Epithelial cell of prostate (primary cell): ENCODE measurements around the gene MGAT1.
"Not testable (repeated sequence)": the region's sequence is repeated elsewhere in the genome, so short reads cannot be mapped to it uniquely, and the experiment has no call there.

Source experiments
- DNase-seq: peaks from one replicate; pipeline ENCODE4 v3.0.0-alpha.2; 2011; ENCODE audit warnings: low read depth, low spot score
- H3K27ac ChIP-seq: fragments of 450-650 bp; 2 replicates; pipeline ENCODE4 v1.5.1; 2017; ENCODE audit warnings: mild to moderate bottlenecking

MGAT1 gene

GRCh38 chr5:180802325-180803180 is at the start of gene MGAT1:
TSS of gene MGAT1 (minus strand) at chr5:180802806. CDS start at chr5:180792971, 9,835 bp downstream.
- no peak for DNase-seq

GRCh38 chr5:180850434-180851078 is 48.0 kb upstream of the MGAT1 start:
- H3K27ac ChIP-seq: no peak overlapping the region
- no peak for DNase-seq

More at GRCh38 chr5:180802325-180803180, at the start of gene MGAT1:
- peak within 1 kb of the TSS; percentile 96 for H3K27ac ChIP-seq

- no peak for DNase-seq
- no peak overlapping the region for H3K27ac ChIP-seq
Measured at GRCh38 chr5:180849827-180850226, 47.2 kb upstream of the MGAT1 start.

GRCh38 chr5:180848878-180849277 is 46.3 kb upstream of the MGAT1 start:
- no peak for DNase-seq
- no peak overlapping the region for H3K27ac ChIP-seq

- DNase-seq: no peak
- H3K27ac ChIP-seq: no peak overlapping the region
Measured at GRCh38 chr5:180848265-180848664, 45.7 kb upstream of the MGAT1 start.

- no peak for DNase-seq
- H3K27ac ChIP-seq: no peak overlapping the region
Measured at GRCh38 chr5:180847026-180847425, 44.4 kb upstream of the MGAT1 start.

- H3K27ac ChIP-seq: no peak overlapping the region
- DNase-seq: no peak
Measured at GRCh38 chr5:180844858-180845257, 42.3 kb upstream of the MGAT1 start.

- DNase-seq: no peak
- no peak overlapping the region for H3K27ac ChIP-seq
Measured at GRCh38 chr5:180844432-180844831, 41.8 kb upstream of the MGAT1 start.

GRCh38 chr5:180839935-180840334 is 37.3 kb upstream of the MGAT1 start:
- no peak overlapping the region for H3K27ac ChIP-seq
- DNase-seq: no peak

- DNase-seq: no peak
- no peak overlapping the region for H3K27ac ChIP-seq
Measured at GRCh38 chr5:180839227-180839626, 36.6 kb upstream of the MGAT1 start.

- DNase-seq: no peak
- H3K27ac ChIP-seq: no peak overlapping the region
Measured at GRCh38 chr5:180837478-180837877, 34.9 kb upstream of the MGAT1 start.

GRCh38 chr5:180832638-180833068 is 30.0 kb upstream of the MGAT1 start:
- no peak for DNase-seq
- no peak overlapping the region for H3K27ac ChIP-seq

GRCh38 chr5:180831139-180832093 is 28.8 kb upstream of the MGAT1 start:
- DNase-seq: no peak
- H3K27ac ChIP-seq: peak overlapping the region; percentile 83

- DNase-seq: no peak
- H3K27ac ChIP-seq: peak overlapping the region; percentile 83
Measured at GRCh38 chr5:180830253-180831138, 27.9 kb upstream of the MGAT1 start.

- no peak for DNase-seq
- H3K27ac ChIP-seq: no peak overlapping the region
Measured at GRCh38 chr5:180829726-180830125, 27.1 kb upstream of the MGAT1 start.

GRCh38 chr5:180828756-180829531 is 26.3 kb upstream of the MGAT1 start:
- not testable (repeated sequence) for H3K27ac ChIP-seq, DNase-seq

- not testable (repeated sequence) for DNase-seq, H3K27ac ChIP-seq
Measured at GRCh38 chr5:180827374-180827773, 24.8 kb upstream of the MGAT1 start.

- peak overlapping the region; percentile 29 for H3K27ac ChIP-seq
- DNase-seq: peak; percentile 91
Measured at GRCh38 chr5:180825768-180826525, 23.3 kb upstream of the MGAT1 start.
